SK-N-SH treated with all-trans-retinoic acid at 6 μM for 48 hours (cell line): ENCODE measurements around the gene ABCB10.

ENCODE experiments used
- CREB5 ChIP-seq: fragments of 250-450 bp; sonication (Bioruptor Pico); IDR thresholded peaks from 2 replicates; pipeline ENCODE4 v1.5.1; 2020; ENCODE audit warnings: low read depth, mild to moderate bottlenecking, moderate library complexity
- CSDC2 ChIP-seq: fragments of 250-450 bp; sonication (Bioruptor Pico); IDR thresholded peaks from 2 replicates; pipeline ENCODE4 v1.5.0; 2020; ENCODE audit warnings: mild to moderate bottlenecking, moderate library complexity
- ESRRG ChIP-seq: fragments of 250-450 bp; sonication (Bioruptor Pico); IDR thresholded peaks from 2 replicates; pipeline ENCODE4 v1.6.1; 2021; ENCODE audit warnings: mild to moderate bottlenecking
- ISL1 ChIP-seq: fragments of 250-450 bp; sonication (Bioruptor Pico); IDR thresholded peaks from 2 replicates; pipeline ENCODE4 v2.1.2; 2022; ENCODE audit warnings: mild to moderate bottlenecking, moderate library complexity
- OSR1 ChIP-seq: fragments of 250-450 bp; sonication (Bioruptor Pico); IDR thresholded peaks from 2 replicates; pipeline ENCODE4 v1.8.0; 2022; ENCODE audit warnings: moderate library complexity, mild to moderate bottlenecking, inconsistent platforms
- PATZ1 ChIP-seq: fragments of 250-450 bp; sonication (Bioruptor Pico); IDR thresholded peaks from 2 replicates; pipeline ENCODE4 v1.8.0; 2020; ENCODE audit warnings: mild to moderate bottlenecking, moderate library complexity, borderline replicate concordance
- POU6F1 ChIP-seq: fragments of 250-450 bp; sonication (Bioruptor Pico); IDR thresholded peaks from 2 replicates; pipeline ENCODE4 v1.8.0; 2021; ENCODE audit warnings: low read depth, mild to moderate bottlenecking, moderate library complexity, borderline replicate concordance
- TSHZ2 ChIP-seq: fragments of 250-450 bp; sonication (Bioruptor Pico); IDR thresholded peaks from 2 replicates; pipeline ENCODE4 v1.5.0; 2020; ENCODE audit warnings: mild to moderate bottlenecking, moderate library complexity
- ZC3H10 ChIP-seq: fragments of 250-450 bp; sonication (Bioruptor Pico); IDR thresholded peaks from 2 replicates; pipeline ENCODE4 v1.5.1; 2021; ENCODE audit warnings: mild to moderate bottlenecking, moderate library complexity
- ZFP3 ChIP-seq: fragments of 250-450 bp; sonication (Bioruptor Pico); IDR thresholded peaks from 2 replicates; pipeline ENCODE4 v1.5.0; 2020; ENCODE audit warnings: mild to moderate bottlenecking, moderate library complexity
- ZFP30 ChIP-seq: fragments of 450-650 bp; formaldehyde crosslinking; IDR thresholded peaks from 2 replicates; pipeline ENCODE4 v1.5.0; 2022; ENCODE audit warnings: mild to moderate bottlenecking, moderate library complexity
- ZNF565 ChIP-seq: fragments of 450-650 bp; formaldehyde crosslinking; conservative IDR thresholded peaks from 2 replicates; pipeline ENCODE4 v1.5.0; 2020; ENCODE audit warnings: low read depth, mild to moderate bottlenecking, moderate library complexity
- ZNF8 ChIP-seq: fragments of 450-650 bp; formaldehyde crosslinking; IDR thresholded peaks from 2 replicates; pipeline ENCODE4 v1.5.0; 2020; ENCODE audit warnings: mild to moderate bottlenecking, moderate library complexity

GRCh38 chr1:229554886-229555621 lies 3.5 kb downstream of the ABCB10 start:
- TF ChIP-seq ZC3H10 (CRISPR knock-in tag): no peak
- no peak for TF ChIP-seq OSR1 (CRISPR knock-in tag)
- TF ChIP-seq ZFP3 (CRISPR knock-in tag): no peak
- no peak for TF ChIP-seq TSHZ2
- no peak for TF ChIP-seq ZNF565 (CRISPR knock-in tag)
- no peak for TF ChIP-seq CREB5
- TF ChIP-seq ISL1 (CRISPR knock-in tag): no peak
- TF ChIP-seq ZFP30 (CRISPR knock-in tag): no peak
- TF ChIP-seq CSDC2 (CRISPR knock-in tag): no peak
- no peak for TF ChIP-seq ZNF8
- no peak for TF ChIP-seq PATZ1
- no peak for TF ChIP-seq POU6F1 (CRISPR knock-in tag)
- TF ChIP-seq ESRRG: no peak
